NCI-H187 treated with DMSO at 0.1 percent for 48 hours (cell line): ENCODE measurements around the gene LZTR1.
"Not testable (repeated sequence)": the region's sequence is repeated elsewhere in the genome, so short reads cannot be mapped to it uniquely, and the experiment has no call there.

Experiments used
- DNase-seq: peaks from one replicate; lab custom pipeline; 2025; lab: John Stamatoyannopoulos, UW

Gene LZTR1

DNA sequence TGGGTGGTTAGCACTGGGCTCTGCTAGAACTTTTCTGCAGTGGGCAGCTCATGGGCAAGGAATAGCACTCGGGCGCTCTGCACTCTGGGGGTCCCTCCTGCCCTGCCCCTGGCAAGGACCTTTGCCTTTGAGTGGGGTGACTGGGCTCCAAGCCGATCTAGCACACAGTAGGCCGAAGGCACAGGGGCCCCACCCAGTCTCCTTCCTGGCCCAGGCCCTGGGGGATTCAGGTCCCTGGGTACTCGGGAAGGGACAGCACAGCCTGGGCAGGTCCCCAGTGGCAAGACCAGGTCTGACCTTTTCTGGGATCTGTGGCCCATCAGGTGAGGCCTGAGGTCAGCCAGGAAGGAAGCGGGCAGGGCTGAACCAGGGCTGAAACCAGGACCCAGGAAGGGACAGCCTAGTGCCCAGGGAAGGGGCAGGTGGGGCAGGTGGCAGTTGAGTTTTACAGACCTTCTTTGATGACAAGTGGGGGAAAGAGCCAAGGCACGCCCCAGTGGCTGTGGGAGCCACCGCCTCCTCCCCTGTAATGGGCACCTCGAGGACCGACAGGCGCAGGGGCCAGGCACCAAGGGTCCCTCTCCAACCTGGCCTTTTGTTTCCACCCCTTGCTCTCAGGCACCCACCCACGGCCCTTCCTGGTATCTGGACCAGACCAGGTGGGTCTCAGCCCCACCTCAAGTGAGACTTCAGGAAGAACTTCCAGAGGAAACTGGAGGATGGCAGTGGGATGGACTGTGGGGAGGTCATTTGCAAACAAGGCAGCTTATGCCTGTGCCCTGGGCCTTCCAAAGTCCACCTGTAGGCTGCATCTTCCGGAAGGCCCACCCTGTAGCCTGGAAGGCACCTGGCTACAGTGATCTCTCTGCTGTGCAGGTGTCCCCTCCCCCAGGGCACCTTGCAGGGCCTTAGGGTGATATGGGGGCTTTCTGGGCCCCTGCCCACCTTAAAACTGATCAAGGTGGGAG is 15.9 kb upstream of the LZTR1 start:
- DNase-seq, result no peak

DNA sequence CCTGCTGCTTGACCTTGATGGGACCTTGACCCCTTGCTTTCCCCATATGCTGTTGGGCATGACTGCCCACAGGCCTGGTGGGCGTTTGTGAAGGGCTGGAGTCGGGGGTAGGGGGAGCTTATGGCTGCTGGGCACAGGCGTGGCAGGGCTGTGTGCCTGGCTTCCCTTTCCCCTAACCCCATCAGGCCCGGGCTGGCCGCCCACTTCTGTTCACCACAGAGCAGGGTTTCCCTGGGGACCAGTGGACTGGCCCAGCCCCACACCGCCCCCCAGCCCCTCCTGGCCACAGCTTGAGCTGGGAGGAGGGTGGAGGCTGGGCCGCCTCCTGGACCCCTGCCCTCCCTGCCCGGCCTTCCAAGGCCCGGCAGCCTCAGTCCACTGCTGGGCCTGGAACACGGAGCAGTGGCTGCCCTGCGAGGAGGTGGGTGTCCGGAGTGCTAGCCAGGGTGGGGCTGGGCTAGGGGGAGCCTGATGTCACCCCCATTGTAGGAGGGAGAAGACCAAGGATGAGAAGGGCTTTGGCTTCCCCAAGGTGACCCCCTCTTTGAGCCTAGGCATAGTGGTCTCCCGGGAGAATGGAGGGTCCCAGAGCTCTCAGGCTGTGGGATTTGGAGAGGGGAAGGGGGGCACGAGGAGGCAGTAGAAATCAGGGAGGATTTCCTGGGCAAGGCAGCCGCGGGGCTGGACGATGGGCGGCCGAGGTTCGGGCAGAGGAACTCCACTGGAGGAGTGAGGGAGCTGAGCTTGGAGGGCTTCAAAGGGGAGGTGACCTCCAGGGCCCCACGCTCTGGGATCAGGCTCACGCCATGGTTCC is 15.0 kb upstream of the LZTR1 start, which contains the start of gene AIFM3:
TSS of gene AIFM3 (plus strand) at position 373 of the 814 bp plus-strand sequence. CDS start 690 bp downstream, outside the sequence.
- DNase-seq, result no peak

DNA sequence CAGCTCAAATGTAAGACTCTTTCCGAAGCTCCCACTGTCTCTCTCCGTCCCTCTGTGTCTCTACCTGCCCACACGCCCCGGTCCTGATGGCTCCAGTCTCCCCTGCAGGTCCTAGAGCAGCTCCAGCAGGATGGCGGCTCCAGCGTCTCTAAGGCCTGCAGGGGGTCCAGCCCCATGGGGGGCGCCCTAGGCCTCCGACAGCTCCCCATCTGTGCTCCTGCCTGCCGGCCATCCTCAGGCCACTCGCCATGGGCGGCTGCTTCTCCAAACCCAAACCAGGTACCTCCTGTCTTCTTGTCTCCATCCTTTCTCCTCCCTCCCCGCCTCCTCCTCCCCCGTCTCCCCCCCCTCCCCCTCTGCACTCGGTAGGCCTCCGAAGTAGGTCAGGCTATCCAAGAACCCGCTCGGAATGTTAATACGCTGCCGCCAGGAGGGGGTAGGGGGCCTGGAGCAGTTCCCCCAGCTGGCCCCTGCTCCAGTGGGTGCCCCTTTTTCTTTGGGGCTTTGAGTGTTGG is 14.3 kb upstream of the LZTR1 start:
- no peak for DNase-seq

- DNase-seq, result no peak
Observed at GRCh38 chr22:20968281-20968977, 13.7 kb upstream of the LZTR1 start.

GRCh38 chr22:20970939-20971657 is 11.0 kb upstream of the LZTR1 start:
- DNase-seq, result no peak

DNA sequence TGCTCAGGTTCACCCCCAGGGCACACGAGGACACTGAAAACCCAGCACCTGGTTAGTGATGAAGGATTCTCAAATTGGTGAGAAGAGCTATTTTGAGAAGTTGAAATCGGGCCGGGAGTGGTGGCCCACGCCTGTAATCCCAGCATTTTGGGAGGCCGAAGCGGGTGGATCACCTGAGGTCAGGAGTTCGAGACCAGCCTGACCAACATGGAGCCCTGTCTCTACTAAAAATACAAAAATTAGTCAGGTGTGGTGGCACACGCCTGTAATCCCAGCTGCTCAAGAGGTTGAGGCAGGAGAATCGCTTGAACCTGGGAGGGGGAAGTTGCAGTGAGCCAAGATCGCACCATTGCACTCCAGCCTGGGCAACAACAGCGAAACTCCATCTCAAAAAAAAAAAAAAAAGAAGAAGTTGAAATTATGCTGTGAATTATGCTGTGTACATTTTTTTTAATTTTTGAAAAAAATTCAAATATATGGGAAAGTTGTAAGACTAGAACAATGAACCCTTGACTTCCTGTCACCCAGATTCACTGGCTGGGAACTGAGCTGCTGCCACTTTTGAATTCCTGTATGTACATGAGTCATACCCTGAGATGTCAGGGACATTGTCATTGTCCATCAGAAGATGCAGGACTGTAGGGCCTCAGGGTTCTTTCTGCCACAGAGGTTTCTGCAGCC is 9.9 kb upstream of the LZTR1 start:
- DNase-seq, result not testable (repeated sequence)

DNA sequence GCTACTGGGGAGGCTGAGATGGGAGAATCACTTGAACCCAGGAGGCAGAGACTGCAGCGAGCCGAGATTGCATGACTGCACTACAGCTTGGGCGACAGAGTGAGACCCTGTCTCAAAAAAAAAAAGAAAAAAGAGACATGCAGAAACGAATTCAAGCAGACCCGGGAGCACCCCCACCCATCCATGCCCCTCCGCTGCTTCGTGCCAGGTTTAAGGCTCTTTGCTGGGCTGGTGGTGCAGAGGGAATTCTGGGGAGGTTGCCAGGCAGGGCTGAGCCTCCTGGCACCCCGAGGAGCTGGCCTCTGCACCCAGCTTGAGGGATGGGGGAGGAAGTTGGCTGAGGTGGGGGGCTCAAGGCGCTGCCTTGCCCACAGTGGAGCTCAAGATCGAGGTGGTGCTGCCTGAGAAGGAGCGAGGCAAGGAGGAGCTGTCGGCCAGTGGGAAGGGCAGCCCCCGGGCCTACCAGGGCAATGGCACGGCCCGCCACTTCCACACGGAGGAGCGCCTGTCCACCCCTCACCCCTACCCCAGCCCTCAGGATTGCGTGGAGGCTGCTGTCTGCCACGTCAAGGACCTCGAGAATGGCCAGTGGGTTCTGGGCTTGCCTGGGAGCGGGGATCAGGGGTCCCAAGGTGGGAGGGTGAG is 9.0 kb upstream of the LZTR1 start:
- DNase-seq, result no peak

DNA sequence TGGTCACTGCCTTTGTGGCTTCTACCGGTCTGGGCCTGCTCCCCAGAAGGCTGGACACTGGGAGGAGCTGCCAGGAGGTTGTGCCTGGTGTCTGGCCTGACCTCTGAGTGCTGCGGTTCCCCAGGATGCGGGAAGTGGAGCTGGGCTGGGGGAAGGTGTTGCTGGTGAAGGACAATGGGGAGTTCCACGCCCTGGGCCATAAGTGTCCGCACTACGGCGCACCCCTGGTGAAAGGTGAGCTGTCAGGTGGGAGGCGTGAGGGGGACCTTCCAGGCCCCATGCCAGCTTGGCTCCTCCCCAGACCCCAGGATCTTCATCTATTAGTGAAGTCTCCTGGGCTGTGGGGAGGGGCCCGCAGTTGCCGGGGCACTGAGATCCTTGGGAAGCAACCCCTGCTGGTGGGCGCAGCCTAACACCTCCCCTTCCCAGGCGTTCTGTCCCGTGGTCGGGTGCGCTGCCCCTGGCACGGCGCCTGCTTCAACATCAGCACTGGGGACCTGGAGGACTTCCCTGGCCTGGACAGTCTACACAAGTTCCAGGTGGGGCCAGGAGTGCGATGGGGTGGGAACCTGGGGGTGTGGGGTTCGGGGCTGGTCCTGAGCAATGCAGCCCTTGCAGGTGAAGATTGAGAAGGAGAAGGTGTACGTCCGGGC is 8.3 kb upstream of the LZTR1 start:
- no peak for DNase-seq

DNA sequence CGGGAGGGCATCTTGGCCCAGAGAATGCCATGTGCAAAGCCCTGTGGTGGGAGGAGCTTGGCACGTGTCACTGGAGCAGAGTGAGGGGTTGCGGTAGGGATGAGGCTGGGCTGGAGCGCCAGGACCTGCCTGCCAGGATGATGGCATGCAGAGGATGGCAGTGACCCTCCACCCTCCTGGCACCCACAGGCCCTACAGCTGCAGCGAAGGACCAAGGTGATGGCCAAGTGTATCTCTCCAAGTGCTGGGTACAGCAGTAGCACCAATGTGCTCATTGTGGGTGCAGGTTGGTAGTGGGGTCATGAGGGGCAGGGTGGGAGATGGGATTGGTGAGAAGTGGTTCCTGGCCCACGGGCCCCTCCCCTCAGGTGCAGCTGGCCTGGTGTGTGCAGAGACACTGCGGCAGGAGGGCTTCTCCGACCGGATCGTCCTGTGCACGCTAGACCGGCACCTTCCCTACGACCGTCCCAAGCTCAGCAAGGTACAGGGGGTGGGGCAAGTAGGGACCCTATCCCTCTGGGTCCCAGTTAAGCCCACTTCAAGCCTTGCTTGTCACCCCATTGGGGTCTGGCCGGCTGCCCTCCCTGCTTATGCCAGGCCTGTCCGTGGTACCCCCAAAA is 7.7 kb upstream of the LZTR1 start:
- DNase-seq, result no peak

DNA sequence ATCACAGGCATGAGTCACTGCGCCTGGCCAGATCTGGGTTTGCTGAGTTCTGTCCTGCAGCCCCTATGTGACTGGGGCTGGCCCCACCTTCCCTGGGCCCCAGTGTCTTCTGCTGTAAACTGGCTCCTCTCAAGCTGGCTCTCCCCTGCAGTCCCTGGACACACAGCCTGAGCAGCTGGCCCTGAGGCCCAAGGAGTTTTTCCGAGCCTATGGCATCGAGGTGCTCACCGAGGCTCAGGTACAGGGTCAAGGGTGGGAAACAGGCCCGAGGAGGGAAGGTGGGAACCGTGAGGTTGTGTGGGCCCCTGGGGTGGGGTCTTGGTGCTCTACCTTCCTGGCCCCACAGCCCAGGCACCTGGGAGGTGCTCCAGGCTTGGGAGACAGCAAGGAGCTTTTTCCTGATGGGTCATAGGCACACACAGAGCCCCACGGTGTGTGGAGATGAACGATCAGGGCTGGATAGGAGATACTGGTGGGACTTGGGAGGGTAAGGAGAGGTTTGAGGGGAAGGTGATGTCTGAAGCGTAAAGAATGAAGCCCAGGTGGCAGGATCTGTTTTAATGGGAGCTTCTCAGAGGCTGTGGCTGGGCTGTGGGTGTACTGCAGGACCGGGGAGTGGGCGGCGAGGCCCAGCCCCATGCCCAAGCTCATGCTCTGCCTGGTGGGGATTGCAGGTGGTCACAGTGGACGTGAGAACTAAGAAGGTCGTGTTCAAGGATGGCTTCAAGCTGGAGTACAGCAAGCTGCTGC is 6.4 kb upstream of the LZTR1 start:
- DNase-seq, result no peak

- DNase-seq, result no peak
Observed at GRCh38 chr22:20976291-20976877, 5.7 kb upstream of the LZTR1 start.

DNA sequence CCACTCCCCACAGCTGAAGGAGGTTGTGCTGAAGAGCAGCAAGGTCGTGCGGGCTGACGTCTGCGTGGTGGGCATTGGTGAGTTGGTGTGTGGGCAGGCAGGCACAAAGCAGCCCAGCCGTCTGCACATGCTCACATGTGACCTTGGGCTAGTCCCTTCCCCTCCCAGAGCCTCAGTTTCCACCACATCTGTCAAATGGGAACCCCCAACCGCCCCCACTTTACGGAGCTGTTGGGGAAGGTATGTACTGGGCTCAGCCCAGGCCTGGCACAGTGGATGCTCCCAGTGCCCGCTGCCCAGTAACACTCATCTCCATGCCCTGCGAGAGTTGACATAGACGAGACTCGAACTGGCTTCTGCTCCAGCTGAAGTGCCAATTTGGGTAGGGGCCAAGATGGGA is 5.1 kb upstream of the LZTR1 start:
- DNase-seq, result no peak

DNA sequence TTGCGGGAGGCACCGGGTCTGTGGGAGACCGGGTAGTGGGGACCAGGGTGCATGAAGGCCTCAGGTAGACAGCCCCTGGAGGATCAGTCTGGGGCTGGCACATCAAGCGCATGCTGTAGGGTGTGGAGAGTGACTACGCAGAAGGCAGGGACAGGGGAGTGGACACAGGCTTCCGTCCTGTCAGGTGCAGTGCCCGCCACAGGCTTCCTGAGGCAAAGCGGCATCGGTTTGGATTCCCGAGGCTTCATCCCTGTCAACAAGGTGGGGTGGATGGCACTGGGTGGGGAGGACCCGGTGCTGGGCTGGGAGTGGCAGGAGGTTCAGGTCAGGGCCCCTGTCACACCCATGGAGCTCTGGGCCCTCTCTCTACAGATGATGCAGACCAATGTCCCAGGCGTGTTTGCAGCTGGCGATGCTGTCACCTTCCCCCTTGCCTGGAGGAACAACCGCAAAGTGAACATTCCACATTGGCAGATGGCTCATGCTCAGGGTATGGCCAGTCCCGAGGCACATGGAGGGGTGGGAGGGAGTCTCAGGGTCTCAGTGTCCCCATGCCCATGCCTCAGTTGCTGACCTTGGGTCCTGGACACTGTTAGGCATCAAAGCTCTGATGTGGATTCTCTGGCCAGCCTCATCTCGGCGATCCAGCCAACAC is 4.5 kb upstream of the LZTR1 start:
- no peak for DNase-seq

DNA sequence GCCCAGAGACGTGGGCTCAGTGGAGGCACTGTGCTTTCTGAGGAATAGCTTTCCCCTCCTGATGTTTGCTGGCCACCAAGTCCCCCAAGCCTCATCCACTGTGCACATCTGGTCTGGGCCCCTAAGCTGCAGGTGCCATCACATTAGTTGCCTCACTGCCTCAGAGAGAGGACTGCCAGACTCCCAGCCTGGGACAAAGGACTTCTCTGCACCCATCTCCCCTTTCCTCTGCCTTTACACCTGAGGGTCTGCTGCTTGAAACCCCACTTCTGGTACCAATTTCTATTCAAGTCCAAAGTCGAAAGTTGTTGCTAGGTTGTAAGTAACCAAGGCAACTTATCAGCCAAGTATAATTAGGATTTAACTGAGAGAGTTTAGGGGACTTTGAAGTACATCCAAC is 3.7 kb upstream of the LZTR1 start:
- no peak for DNase-seq

- DNase-seq, result no peak
Observed at GRCh38 chr22:20979243-20979809, 2.8 kb upstream of the LZTR1 start.

DNA sequence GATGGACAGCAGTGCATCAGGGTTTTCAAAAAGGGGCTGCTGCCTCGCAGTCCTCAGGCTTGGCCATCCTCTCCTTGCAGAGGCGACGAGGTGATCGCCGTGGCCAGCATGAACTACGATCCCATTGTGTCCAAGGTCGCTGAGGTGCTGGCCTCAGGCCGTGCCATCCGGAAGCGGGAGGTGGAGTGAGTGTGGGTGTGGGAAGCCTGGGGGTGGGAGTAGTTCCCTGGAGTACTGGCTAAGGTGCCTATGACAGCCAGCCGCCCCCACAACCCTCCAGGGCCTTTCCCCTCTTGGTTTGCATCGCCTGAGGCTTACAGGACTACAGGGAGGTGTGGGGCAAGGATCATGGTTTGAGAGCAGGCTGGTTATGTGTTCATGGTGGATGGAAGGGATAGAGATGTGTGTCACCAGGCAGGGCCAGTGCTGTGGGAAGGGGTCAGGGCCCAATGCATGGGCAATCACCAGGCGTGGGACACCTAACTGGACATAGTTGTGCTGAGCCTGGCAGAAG is 2.1 kb upstream of the LZTR1 start:
- DNase-seq, result no peak

DNA sequence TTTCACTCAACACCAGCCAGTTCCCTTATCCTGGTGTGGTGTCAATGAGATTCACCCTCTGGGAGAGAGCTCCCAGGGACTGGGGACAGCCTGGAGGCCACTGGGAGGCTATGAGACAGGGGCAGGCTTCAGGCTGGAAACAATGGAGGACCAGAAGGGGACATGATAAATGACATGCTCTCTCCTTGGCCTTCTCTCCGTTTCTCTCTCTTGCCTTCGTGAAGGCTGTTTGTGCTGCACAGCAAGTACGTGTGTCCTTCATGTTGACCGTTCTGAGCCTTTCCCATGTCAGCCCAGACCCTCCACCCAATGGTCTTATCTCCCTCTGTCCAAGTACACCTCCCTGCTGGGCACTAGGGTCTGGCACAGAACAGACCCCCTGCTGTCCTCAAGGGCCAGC is 1.6 kb upstream of the LZTR1 start:
- DNase-seq, result no peak
